ENCODE measurements around the gene SPPL2B. TPM values are rescaled to one million over a fixed set of nuclear protein-coding genes. Genes with fewer than 3 reads are reported as not detected.

Gene SPPL2B
- total RNA-seq, 4 donors from 2014 or later, result 14.3 to 58.5 (median 31.5) TPM

DNA sequence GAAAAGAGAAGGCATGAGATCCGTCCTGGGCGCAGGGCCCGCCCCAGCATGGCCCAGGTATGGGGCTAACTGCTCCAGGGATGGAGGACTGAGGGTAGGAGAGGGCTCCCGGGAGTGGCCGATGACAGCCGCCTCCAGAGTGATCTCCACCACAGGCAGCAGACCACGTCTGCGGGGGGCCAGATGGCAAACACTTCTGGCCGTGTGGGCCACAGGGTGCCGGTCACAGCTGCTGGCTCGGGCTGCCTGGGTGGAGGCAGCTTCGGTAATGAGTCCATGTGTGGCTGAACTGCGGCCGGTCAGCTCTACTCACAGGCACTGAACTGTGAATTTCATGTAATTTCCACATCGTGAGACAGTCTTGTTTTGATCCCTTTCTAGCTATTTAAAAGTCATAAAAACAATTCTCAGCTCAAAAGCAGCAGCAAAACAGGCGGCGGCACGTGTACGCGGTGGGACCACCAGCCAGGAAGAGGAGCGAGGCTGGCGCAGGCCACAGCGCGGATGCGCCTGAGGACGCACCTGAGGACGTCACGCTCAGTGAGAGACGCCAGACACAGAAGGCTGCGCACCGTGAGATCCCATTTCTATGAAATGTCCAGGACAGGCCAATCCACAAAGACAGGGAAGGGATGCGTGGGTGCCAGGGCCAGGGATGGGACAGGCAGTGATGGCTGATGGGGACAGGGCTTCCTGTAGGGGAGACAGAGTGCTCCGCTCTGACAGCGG, 4.1 kb upstream of the SPPL2B start:
- no peaks in the 10 kb centered on the region for H3K36me3 ChIP-seq
- intact Hi-C loops (cut with DNase I; ENCODE audit: low total_unique reads), result no loop called here

DNA sequence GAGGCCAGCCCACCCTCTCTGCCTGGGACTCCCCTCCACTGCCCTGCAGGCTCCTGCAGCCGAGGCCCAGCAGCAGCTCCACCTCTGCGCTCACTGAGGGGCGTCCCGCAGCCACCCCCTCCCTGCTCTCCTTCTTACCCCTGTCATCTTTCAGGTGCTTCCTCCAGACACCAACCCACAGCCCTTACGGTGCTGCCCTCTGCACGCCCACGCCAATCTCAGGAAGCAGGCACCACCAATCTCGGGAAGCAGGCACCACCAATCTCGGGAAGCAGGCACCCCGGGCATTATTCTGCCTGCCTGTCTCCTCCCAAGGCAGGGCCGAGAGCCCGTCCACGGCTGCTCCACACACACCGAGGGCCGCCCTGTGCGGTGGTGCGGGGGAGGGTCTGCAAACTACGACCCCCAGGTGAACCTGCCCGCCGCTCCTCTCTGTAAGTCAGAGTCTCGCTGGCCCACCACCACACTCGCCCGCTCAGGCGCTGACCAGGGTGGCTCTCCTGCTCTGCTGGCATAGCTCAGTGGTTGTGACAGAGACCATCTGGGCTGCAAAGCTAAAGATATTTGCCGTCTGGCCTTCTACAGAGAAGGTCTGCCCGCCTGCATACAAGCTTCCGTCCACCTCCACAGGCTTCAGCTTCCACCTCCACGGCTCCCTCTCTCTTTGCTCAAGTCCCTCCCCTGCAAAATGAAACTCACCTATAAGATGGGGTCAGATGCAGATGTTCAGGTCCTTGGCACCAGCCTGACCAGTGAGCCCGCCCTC, 3.0 kb upstream of the SPPL2B start:
- H3K36me3 ChIP-seq, result no peaks in the 10 kb centered on the region
- no peak overlapping the region for H3K4me3 ChIP-seq
- no peak for TF ChIP-seq POLR2A (IDR thresholded peaks at IDR 0.05)
- TF ChIP-seq, protein P1, sequence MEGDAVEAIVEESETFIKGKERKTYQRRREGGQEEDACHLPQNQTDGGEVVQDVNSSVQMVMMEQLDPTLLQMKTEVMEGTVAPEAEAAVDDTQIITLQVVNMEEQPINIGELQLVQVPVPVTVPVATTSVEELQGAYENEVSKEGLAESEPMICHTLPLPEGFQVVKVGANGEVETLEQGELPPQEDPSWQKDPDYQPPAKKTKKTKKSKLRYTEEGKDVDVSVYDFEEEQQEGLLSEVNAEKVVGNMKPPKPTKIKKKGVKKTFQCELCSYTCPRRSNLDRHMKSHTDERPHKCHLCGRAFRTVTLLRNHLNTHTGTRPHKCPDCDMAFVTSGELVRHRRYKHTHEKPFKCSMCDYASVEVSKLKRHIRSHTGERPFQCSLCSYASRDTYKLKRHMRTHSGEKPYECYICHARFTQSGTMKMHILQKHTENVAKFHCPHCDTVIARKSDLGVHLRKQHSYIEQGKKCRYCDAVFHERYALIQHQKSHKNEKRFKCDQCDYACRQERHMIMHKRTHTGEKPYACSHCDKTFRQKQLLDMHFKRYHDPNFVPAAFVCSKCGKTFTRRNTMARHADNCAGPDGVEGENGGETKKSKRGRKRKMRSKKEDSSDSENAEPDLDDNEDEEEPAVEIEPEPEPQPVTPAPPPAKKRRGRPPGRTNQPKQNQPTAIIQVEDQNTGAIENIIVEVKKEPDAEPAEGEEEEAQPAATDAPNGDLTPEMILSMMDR (IDR thresholded peaks at IDR 0.05), result no peak
- H3K4me1 ChIP-seq, result peaks cover 0 to 19% of the 10 kb centered on the region in 2 donors
- DNase-seq, result no peak
- H3K27ac ChIP-seq, result no peak overlapping the region
- no peaks in the 10 kb centered on the region for H3K27me3 ChIP-seq
- intact Hi-C loops (cut with DNase I; ENCODE audit: low total_unique reads), result no loop called here
- no peaks in the 10 kb centered on the region for H3K9me3 ChIP-seq

More for the DNA sequence above, 4.1 kb upstream of the SPPL2B start:
- TF ChIP-seq, protein P1 (IDR thresholded peaks at IDR 0.05), result no peak
- no peak for TF ChIP-seq POLR2A (IDR thresholded peaks at IDR 0.05)
- peaks cover 0 to 14% of the 10 kb centered on the region in 2 donors for H3K4me1 ChIP-seq
- H3K9me3 ChIP-seq, result no peaks in the 10 kb centered on the region
- DNase-seq, result no peak
- no peak overlapping the region for H3K4me3 ChIP-seq
- no peak overlapping the region for H3K27ac ChIP-seq
- H3K27me3 ChIP-seq, result no peaks in the 10 kb centered on the region

DNA sequence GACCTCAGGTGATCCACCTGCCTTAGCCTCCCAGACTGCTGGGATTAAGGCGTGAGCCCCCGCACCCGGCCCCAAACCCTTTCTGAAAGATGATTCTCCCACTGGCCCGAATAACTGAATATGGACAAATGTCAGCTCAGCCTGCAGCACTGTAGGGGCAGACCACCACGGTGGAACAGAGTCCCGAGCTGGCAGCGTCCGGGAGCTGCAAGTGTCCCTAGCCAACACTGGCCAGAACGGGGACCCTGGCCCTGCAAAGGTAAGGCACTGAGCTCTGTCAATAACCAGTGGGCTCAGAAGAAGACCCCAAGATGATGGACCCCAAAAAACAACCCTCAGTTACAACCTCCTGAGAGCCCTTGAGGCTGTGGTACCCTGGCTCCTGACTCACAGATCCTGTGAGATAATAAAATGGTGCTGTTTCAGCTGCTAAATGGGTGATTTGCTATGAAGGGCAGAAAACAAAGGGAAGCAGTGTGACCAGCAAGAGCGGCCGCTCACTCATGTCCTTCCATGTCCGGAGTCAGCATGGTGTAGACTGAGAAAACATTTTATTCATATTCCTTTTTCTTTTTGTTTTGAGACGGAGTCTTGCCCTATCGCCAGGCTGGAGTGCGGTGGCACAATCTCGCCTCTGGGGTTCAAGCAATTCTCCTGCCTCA, 1.7 kb upstream of the SPPL2B start:
- H3K27me3 ChIP-seq, result no peaks in the 10 kb centered on the region
- H3K4me3 ChIP-seq, result no peak overlapping the region
- intact Hi-C loops (cut with DNase I; ENCODE audit: low total_unique reads), result no loop called here
- no peak overlapping the region for H3K27ac ChIP-seq
- peaks cover 0 to 19% of the 10 kb centered on the region in 2 donors for H3K4me1 ChIP-seq
- H3K9me3 ChIP-seq, result no peaks in the 10 kb centered on the region
- DNase-seq, result no peak
- H3K36me3 ChIP-seq, result no peaks in the 10 kb centered on the region
- no peak for TF ChIP-seq POLR2A (IDR thresholded peaks at IDR 0.05)
- TF ChIP-seq, protein P1 (IDR thresholded peaks at IDR 0.05), result no peak

- peaks cover 0 to 24% of the 10 kb centered on the region in 2 donors for H3K4me1 ChIP-seq
- intact Hi-C loops (cut with DNase I; ENCODE audit: low total_unique reads), result no loop called here
- no peak for DNase-seq
These were observed 597 bp upstream of the SPPL2B start for GRCh38 chr19:2327773-2328400.

More at GRCh38 chr19:2327773-2328400, 597 bp upstream of the SPPL2B start:
- H3K4me3 ChIP-seq, result peak overlapping the region; percentile 75 to 78
- H3K9me3 ChIP-seq, result no peaks in the 10 kb centered on the region
- TF ChIP-seq POLR2A (IDR thresholded peaks at IDR 0.05), result no peak
- TF ChIP-seq, protein P1 (IDR thresholded peaks at IDR 0.05), result no peak
- no peaks in the 10 kb centered on the region for H3K27me3 ChIP-seq
- H3K36me3 ChIP-seq, result no peaks in the 10 kb centered on the region
- peak overlapping the region; percentile 62 to 75 for H3K27ac ChIP-seq

Measured in uterus (tissue), 4 donors.